MCF 10A (cell line): Measurements from ENCODE around the gene PNPLA2. TPM values are rescaled to one million over a fixed set of nuclear protein-coding genes. Genes with fewer than 3 reads are reported as not detected.
A peak's percentile ranks its signal among the peaks of the same experiment; 100 is the strongest.

Experiments used
- BruUV-seq: library from RNA; stranded (reverse); fragments of 400-500 nt; replicated peaks from 2 replicates; lab custom pipeline; 2021; lab: Mats Ljungman, UMichigan
- CTCF ChIA-PET: fragments of 300-600 bp; sonication (Branson Sonifier 250); formaldehyde crosslinking; extraction: SDS; loops from one replicate; lab custom pipeline; 2021; ENCODE audit warnings: antibody characterized with exemption, inconsistent platforms; lab: Yijun Ruan, JAX
- POLR2A ChIA-PET: fragments of 300-600, 350-650 bp; sonication (Branson Sonifier 250); formaldehyde crosslinking; extraction: SDS; loops from one replicate; lab custom pipeline; 2020; ENCODE audit warnings: antibody characterized with exemption, inconsistent platforms; lab: Yijun Ruan, JAX
- DNase-seq: peaks from one replicate; pipeline ENCODE4 v3.0.0-alpha.2; 2018; ENCODE audit not compliant: unreplicated experiment
- H3K27ac Mint-ChIP-seq: one replicate; pipeline ENCODE4 v1.8.0; 2022; ENCODE audit warnings: mild to moderate bottlenecking, low read depth, mixed read lengths; ENCODE audit not compliant: unreplicated experiment
- H3K27me3 Mint-ChIP-seq: one replicate; pipeline ENCODE4 v1.8.0; 2022; ENCODE audit warnings: mixed read lengths; ENCODE audit not compliant: insufficient read depth, unreplicated experiment
- H3K36me3 Mint-ChIP-seq: one replicate; pipeline ENCODE4 v1.8.0; 2022; ENCODE audit warnings: mild to moderate bottlenecking, moderate library complexity, mixed read lengths; ENCODE audit not compliant: insufficient read depth, unreplicated experiment
- H3K4me1 Mint-ChIP-seq: one replicate; pipeline ENCODE4 v1.8.0; 2022; ENCODE audit warnings: mixed read lengths; ENCODE audit not compliant: insufficient read depth, unreplicated experiment
- H3K4me3 Mint-ChIP-seq: one replicate; pipeline ENCODE4 v1.8.0; 2022; ENCODE audit warnings: mild to moderate bottlenecking, moderate library complexity, mixed read lengths; ENCODE audit not compliant: unreplicated experiment
- H3K9me3 Mint-ChIP-seq: one replicate; pipeline ENCODE4 v1.8.0; 2022; ENCODE audit warnings: mixed read lengths; ENCODE audit not compliant: unreplicated experiment
- CTCF ChIP-seq: fragments of 200-600 bp; IDR thresholded peaks from one replicate; pipeline ENCODE4 v1.8.0; 2022; ENCODE audit warnings: antibody characterized with exemption, mild to moderate bottlenecking; ENCODE audit not compliant: unreplicated experiment
- intact Hi-C: fragments of 100-400 bp; cut with micrococcal nuclease; formaldehyde crosslinking; loops from 2 replicates; pipeline ENCODE4 v1.14.1; 2022
- total RNA-seq: library from RNA; stranded (reverse); gene quantifications from 2 replicates; pipeline ENCODE4 v1.2.3, GENCODE V29; 2022

PNPLA2 gene
- total RNA-seq, 1 experiment from 2014 or later = 112 TPM

- H3K9me3 Mint-ChIP-seq = no peaks in the 10 kb centered on the region
- ChIA-PET POLR2A (interaction anchor here (0.6 to 3.8 kb wide), 18 partner anchors 8 to 1295 kb away, joined by 3 to 41 read pairs (median 6); partner anchors contain the start of genes GATD1, PNPLA2, RPLP2 and TALDO1), CTCF (interaction anchor here (0.6 to 1.3 kb wide), 4 partner anchors 21 to 190 kb away, joined by 3 to 4 read pairs (median 3); partner anchors contain the start of gene TALDO1)
- BruUV-seq = no TSS peak
- H3K27ac Mint-ChIP-seq = peak overlapping the region; percentile 94
- peaks cover 28% of the 10 kb centered on the region for H3K36me3 Mint-ChIP-seq
- no peaks in the 10 kb centered on the region for H3K27me3 Mint-ChIP-seq
- no peak for TF ChIP-seq CTCF
- H3K4me3 Mint-ChIP-seq = peak overlapping the region; percentile 84
- intact Hi-C loops = loop anchor here (2.0 to 5.0 kb wide), 2 partner anchors 35 to 135 kb away; no protein-coding TSS in a partner anchor
- H3K4me1 Mint-ChIP-seq = no peaks in the 10 kb centered on the region
- peak; percentile 64 for DNase-seq
Measured at GRCh38 chr11:797296-798092, 21.2 kb upstream of the PNPLA2 start.

- Mint-ChIP-seq H3K4me1 (no peaks in the 10 kb centered on the region), H3K27ac (peak within 1 kb of the TSS; percentile 94), H3K36me3 (peaks cover 25% of the 10 kb centered on the region), H3K27me3 (no peaks in the 10 kb centered on the region), H3K9me3 (no peaks in the 10 kb centered on the region), H3K4me3 (peak within 1 kb of the TSS; percentile 84)
- BruUV-seq = no TSS peak
- intact Hi-C loops = loop anchor here (5.0 kb wide), 1 partner anchor 36 kb away; no protein-coding TSS in a partner anchor
- CTCF ChIA-PET = interaction anchor here (0.6 to 1.3 kb wide), 5 partner anchors 16 to 190 kb away, joined by 3 to 4 read pairs (median 3); no protein-coding TSS in a partner anchor
- POLR2A ChIA-PET = interaction anchor here (0.8 to 3.8 kb wide), 5 partner anchors 9 to 22 kb away, joined by 3 to 41 read pairs (median 23); partner anchors contain the start of genes GATD1, PNPLA2 and RPLP2
- TF ChIP-seq CTCF = peak; percentile 88
- peak; percentile 74 for DNase-seq
Measured at GRCh38 chr11:798093-798713, 20.5 kb upstream of the PNPLA2 start, which contains the start of gene SLC25A22. TSS of gene SLC25A22 (minus strand) at chr11:798281. CDS start at chr11:795006, 3,275 bp downstream.

DNA sequence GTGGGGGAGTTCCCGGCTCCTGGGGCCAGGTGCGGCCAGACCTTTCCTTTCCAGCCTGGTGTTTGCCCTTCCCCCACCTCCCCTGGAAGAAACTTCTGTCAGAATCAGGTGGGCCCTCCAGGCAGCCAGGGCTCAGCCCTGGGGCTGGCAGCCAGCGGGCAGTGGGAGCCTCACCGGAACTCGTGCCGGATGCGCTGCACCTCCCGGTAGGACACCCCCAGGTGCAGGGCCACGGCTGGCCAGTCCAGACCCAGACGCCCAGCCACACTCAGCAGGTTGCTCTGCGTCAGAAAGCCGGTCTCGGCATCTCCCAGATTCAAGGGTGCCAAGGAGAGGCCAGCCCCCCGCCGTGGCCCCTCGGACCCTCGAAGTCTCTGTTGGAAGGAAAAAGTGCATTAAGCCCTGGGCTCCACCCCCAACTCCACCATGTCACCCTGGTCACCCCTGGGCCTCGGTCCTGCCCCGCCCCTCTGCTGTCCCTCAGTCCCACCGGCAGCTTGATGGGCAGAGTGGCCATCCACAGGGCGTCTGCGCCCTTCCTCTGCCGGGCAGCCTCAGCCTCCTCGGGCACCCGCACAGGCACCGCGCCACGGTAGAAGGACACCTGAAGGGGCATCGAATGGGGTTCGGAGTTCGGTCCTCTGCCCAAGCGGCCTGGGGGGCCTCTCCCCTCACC lies 18.9 kb upstream of the PNPLA2 start:
- Mint-ChIP-seq H3K36me3 (peaks cover 33% of the 10 kb centered on the region), H3K4me1 (no peaks in the 10 kb centered on the region), H3K27me3 (no peaks in the 10 kb centered on the region), H3K9me3 (no peaks in the 10 kb centered on the region), H3K4me3 (no peak overlapping the region), H3K27ac (no peak overlapping the region)
- CTCF ChIA-PET = interaction anchor here (1.1 to 1.2 kb wide), 2 partner anchors 23 to 93 kb away, joined by 3 to 5 read pairs; partner anchors contain the start of gene GATD1
- no peak for TF ChIP-seq CTCF
- no TSS peak for BruUV-seq
- POLR2A ChIA-PET = interaction anchor here (0.9 to 1.4 kb wide), 3 partner anchors 9 to 20 kb away, joined by 3 to 6 read pairs (median 6); partner anchors contain the start of gene RPLP2
- DNase-seq = no peak
- intact Hi-C loops = loop anchor here (5.0 kb wide), 1 partner anchor 37 kb away; no protein-coding TSS in a partner anchor
